Keratinocyte (primary cell): ENCODE results near the gene CLPX. TPM values are rescaled to one million over a fixed set of nuclear protein-coding genes. Genes with fewer than 3 reads are reported as not detected.
"Not testable (repeated sequence)": the region's sequence is repeated elsewhere in the genome, so short reads cannot be mapped to it uniquely, and the experiment has no call there.

Experiments
- DNase-seq: peaks from one replicate; pipeline ENCODE4 v3.0.0-alpha.2; 2011; ENCODE audit warnings: low read depth, missing footprints, low spot score
- FAIRE-seq: peaks from 2 replicates; lab custom pipeline; 2011; peaks lifted over from hg19 to GRCh38; lab: Jason Lieb, UNC
- H2AFZ ChIP-seq: 2 replicates; pipeline ENCODE4 v1.6.0; 2012; ENCODE audit warnings: low read length, control low read depth, inconsistent platforms; ENCODE audit not compliant: control insufficient read depth
- H3K27ac ChIP-seq: 2 replicates; pipeline ENCODE4 v1.5.1; 2011; ENCODE audit warnings: low read length; ENCODE audit not compliant: control insufficient read depth, insufficient read depth
- H3K27me3 ChIP-seq: 3 replicates; pipeline ENCODE4 v1.6.0; 2011; ENCODE audit warnings: low read length; ENCODE audit not compliant: control insufficient read depth, insufficient read depth; ENCODE audit errors: extremely low read depth
- H3K36me3 ChIP-seq, 2 experiments: 2 replicates in 1 of 2; 3 replicates in 1 of 2; pipeline ENCODE4 v1.5.1; 2011; ENCODE audit warnings: low read length in 2 of 2, mild to moderate bottlenecking in 1 of 2; ENCODE audit not compliant: control insufficient read depth in 2 of 2, insufficient read depth in 2 of 2; ENCODE audit errors: extremely low read depth in 1 of 2
- H3K4me1 ChIP-seq: 3 replicates; pipeline ENCODE4 v1.5.1; 2011; ENCODE audit warnings: low read length; ENCODE audit not compliant: control insufficient read depth, insufficient read depth; ENCODE audit errors: extremely low read depth
- H3K4me2 ChIP-seq: 3 replicates; pipeline ENCODE4 v1.6.0; 2011; ENCODE audit warnings: low read depth, low read length; ENCODE audit not compliant: control insufficient read depth, insufficient read depth; ENCODE audit errors: extremely low read depth
- H3K4me3 ChIP-seq, 3 experiments: fragments of 200-600 bp in 1 of 3; sonication (generic) in 1 of 3; 2 replicates in 2 of 3; 3 replicates in 1 of 3; pipeline ENCODE4 v1.5.1; 2011 to 2016; ENCODE audit warnings: low read length in 3 of 3, mild to moderate bottlenecking in 3 of 3, control low read depth in 2 of 3, inconsistent platforms in 1 of 3, low read depth in 1 of 3, mixed read lengths in 1 of 3, mixed run types in 1 of 3, moderate library complexity in 1 of 3; ENCODE audit not compliant: control insufficient read depth in 2 of 3, insufficient read depth in 2 of 3; ENCODE audit errors: extremely low read depth in 1 of 3
- H3K79me2 ChIP-seq: 2 replicates; pipeline ENCODE4 v1.6.0; 2012; ENCODE audit warnings: low read length; ENCODE audit not compliant: control insufficient read depth, insufficient read depth
- H3K9ac ChIP-seq: 3 replicates; pipeline ENCODE4 v1.6.0; 2011; ENCODE audit warnings: low read length; ENCODE audit not compliant: control insufficient read depth, insufficient read depth; ENCODE audit errors: extremely low read depth
- H3K9me1 ChIP-seq: 3 replicates; pipeline ENCODE4 v1.6.0; 2011; ENCODE audit warnings: low read length; ENCODE audit not compliant: control insufficient read depth, insufficient read depth; ENCODE audit errors: extremely low read depth
- H3K9me3 ChIP-seq: 2 replicates; pipeline ENCODE4 v1.5.1; 2012; ENCODE audit warnings: low read depth, low read length; ENCODE audit not compliant: control insufficient read depth
- H4K20me1 ChIP-seq: 3 replicates; pipeline ENCODE4 v1.6.0; 2011; ENCODE audit warnings: low read length; ENCODE audit not compliant: control insufficient read depth, insufficient read depth; ENCODE audit errors: extremely low read depth
- CTCF ChIP-seq, 3 experiments: IDR thresholded peaks in 1 of 3; conservative IDR thresholded peaks in 1 of 3; optimal IDR thresholded peaks in 1 of 3; 2 replicates in 2 of 3; 3 replicates in 1 of 3; pipeline versions ENCODE3 to v1.5.1; 2011; ENCODE audit warnings: low read length in 3 of 3, mild to moderate bottlenecking in 3 of 3, moderate library complexity in 2 of 3, control low read depth in 1 of 3, inconsistent platforms in 1 of 3; ENCODE audit not compliant: insufficient read depth in 2 of 3; ENCODE audit errors: extremely low read depth in 1 of 3
- EZH2 ChIP-seq: IDR thresholded peaks from one replicate; pipeline ENCODE4 v1.6.1; 2012; ENCODE audit warnings: inconsistent platforms, mild to moderate bottlenecking, low read length, moderate library complexity
- dilution Hi-C: fragments of 300-500 bp; cut with MboI; formaldehyde crosslinking; loops from one replicate; pipeline ENCODE4 v1.7.0; 2020; ENCODE audit warnings: low sequenced_read_pairs; ENCODE audit not compliant: extremely low pct_ligation_motif_present
- polyA plus RNA-seq, 5 experiments: library from polyadenylated mRNA; depleted of rRNA in 3 of 5; stranded (reverse) in 3 of 5; stranded (forward) in 1 of 5; unstranded in 1 of 5; fragments of >200 nt; gene quantifications; 1 replicate in 1 of 5; 2 replicates in 3 of 5; 3 replicates in 1 of 5; pipeline versions ENCODE4 v1.2.1 to v1.2.3, GENCODE V29; 2011 to 2012; ENCODE audit warnings: missing spikeins in 2 of 5, low read depth in 1 of 5, low replicate concordance in 1 of 5

CLPX gene
- polyA plus RNA-seq, 1 donor (not counting 4 experiments of a cell fraction or from before 2014, with no cell fraction given): 51.5 TPM

GRCh38 chr15:65101411-65101890 lies 83.7 kb downstream of the CLPX start:
- dilution Hi-C loops: no loop called here
- peaks cover 15 to 25% of the 10 kb centered on the region in 2 experiments for H3K36me3 ChIP-seq
- no peaks in the 10 kb centered on the region for H3K79me2 ChIP-seq
- no peak overlapping the region for H3K9ac ChIP-seq
- no peak overlapping the region for H3K27ac ChIP-seq
- H4K20me1 ChIP-seq: no peaks in the 10 kb centered on the region
- TF ChIP-seq CTCF (optimal IDR thresholded peaks at IDR 0.05 in 1 of 3, IDR thresholded peaks at IDR 0.05 in 1 of 3, conservative IDR thresholded peaks at IDR 0.05 in 1 of 3; ENCODE audit: extremely low read depth in 1 of 3, insufficient read depth in 2 of 3, low read length in 3 of 3) (peak; percentile 78 to 91 (median 89)), EZH2 (no peak)
- no peak for DNase-seq
- H2AFZ ChIP-seq: no peak overlapping the region
- H3K9me3 ChIP-seq: no peaks in the 10 kb centered on the region
- H3K4me2 ChIP-seq: no peak overlapping the region
- H3K4me3 ChIP-seq: no peak overlapping the region
- H3K9me1 ChIP-seq: no peaks in the 10 kb centered on the region
- H3K4me1 ChIP-seq: no peaks in the 10 kb centered on the region
- peak; percentile 78 for FAIRE-seq
- no peaks in the 10 kb centered on the region for H3K27me3 ChIP-seq

- TF ChIP-seq CTCF (optimal IDR thresholded peaks at IDR 0.05 in 1 of 3, IDR thresholded peaks at IDR 0.05 in 1 of 3, conservative IDR thresholded peaks at IDR 0.05 in 1 of 3; ENCODE audit: extremely low read depth in 1 of 3, insufficient read depth in 2 of 3, low read length in 3 of 3): no peak
- no peak for TF ChIP-seq EZH2
- no peaks in the 10 kb centered on the region for H3K9me1 ChIP-seq
- H3K4me3 ChIP-seq: no peak overlapping the region
- no peak overlapping the region for H3K4me2 ChIP-seq
- no peak overlapping the region for H3K9ac ChIP-seq
- H2AFZ ChIP-seq: no peak overlapping the region
- no peaks in the 10 kb centered on the region for H4K20me1 ChIP-seq
- H3K36me3 ChIP-seq: peaks cover 12 to 25% of the 10 kb centered on the region in 2 experiments
- dilution Hi-C loops: no loop called here
- no peaks in the 10 kb centered on the region for H3K27me3 ChIP-seq
- DNase-seq: no peak
- H3K9me3 ChIP-seq: no peaks in the 10 kb centered on the region
- no peak overlapping the region for H3K27ac ChIP-seq
- H3K79me2 ChIP-seq: no peaks in the 10 kb centered on the region
- no peak for FAIRE-seq
- H3K4me1 ChIP-seq: no peaks in the 10 kb centered on the region
Observed at GRCh38 chr15:65100442-65100841, 84.7 kb downstream of the CLPX start.

GRCh38 chr15:65099801-65100200 lies 85.3 kb downstream of the CLPX start:
- dilution Hi-C loops, H3K79me2 ChIP-seq, FAIRE-seq, H3K9me3 ChIP-seq, H2AFZ ChIP-seq, H3K27ac ChIP-seq, H3K27me3 ChIP-seq, H3K9me1 ChIP-seq, H3K4me2 ChIP-seq, H3K4me3 ChIP-seq, DNase-seq, H3K9ac ChIP-seq, H4K20me1 ChIP-seq, H3K4me1 ChIP-seq: not testable (repeated sequence)
- peaks cover 12 to 25% of the 10 kb centered on the region in 2 experiments for H3K36me3 ChIP-seq
